SK-N-SH (cell line): ENCODE data around the gene LYPD4. TPM values are rescaled to one million over a fixed set of nuclear protein-coding genes. Genes with fewer than 3 reads are reported as not detected.

Experiments
- CTCF ChIA-PET: fragments of 300-600, 350-600 bp; formaldehyde crosslinking; extraction: SDS; loops from one replicate; lab custom pipeline; 2021; lab: Yijun Ruan, JAX
- POLR2A ChIA-PET: fragments of 350-600 bp; sonication (Branson Sonifier 250); formaldehyde crosslinking; extraction: SDS; loops from one replicate; lab custom pipeline; 2020; ENCODE audit warnings: antibody characterized with exemption, inconsistent platforms; lab: Yijun Ruan, JAX
- DNase-seq: peaks from one replicate; pipeline ENCODE4 v3.0.0; 2012
- H2AFZ ChIP-seq: fragments of 200-600 bp; sonication (generic); 2 replicates; pipeline ENCODE4 v1.8.1; 2016; ENCODE audit warnings: antibody characterized with exemption, mild to moderate bottlenecking, low read depth
- H3F3A ChIP-seq: fragments of 200-600 bp; sonication (generic); replicated peaks from 2 replicates; pipeline ENCODE3; 2016; ENCODE audit warnings: antibody characterized with exemption, mild to moderate bottlenecking; ENCODE audit not compliant: insufficient read depth
- H3K27ac ChIP-seq, 2 experiments: fragments of 200-500 bp in 1 of 2; fragments of 200-600 bp in 1 of 2; sonication (Bioruptor generic) in 1 of 2; sonication (generic), shearing (Covaris generic) in 1 of 2; 2 replicates each; pipeline versions ENCODE4 v1.5.1 to v1.6.1; 2014 to 2016; ENCODE audit warnings: low read depth in 2 of 2, inconsistent platforms in 1 of 2, low read length in 1 of 2, mild to moderate bottlenecking in 1 of 2, mixed read lengths in 1 of 2
- H3K27me3 ChIP-seq: fragments of 200-600 bp; sonication (generic), shearing (Covaris generic); 2 replicates; pipeline ENCODE4 v1.6.1; 2016; ENCODE audit warnings: mixed run types; ENCODE audit not compliant: insufficient read depth
- H3K36me3 ChIP-seq, 2 experiments: fragments of 200-500 bp in 1 of 2; fragments of 200-600 bp in 1 of 2; sonication (Bioruptor generic) in 1 of 2; sonication (generic) in 1 of 2; replicated peaks in 1 of 2; 2 replicates each; pipeline versions ENCODE3 to v1.5.1; 2014 to 2016; ENCODE audit warnings: low read length in 1 of 2, mild to moderate bottlenecking in 1 of 2; ENCODE audit not compliant: insufficient read depth in 2 of 2, control insufficient read depth in 1 of 2
- H3K4me1 ChIP-seq, 2 experiments: fragments of 200-500 bp in 1 of 2; fragments of 200-600 bp in 1 of 2; sonication (Bioruptor generic) in 1 of 2; sonication (generic), shearing (Covaris generic) in 1 of 2; 2 replicates each; pipeline versions ENCODE4 v1.5.1 to v1.6.1; 2014 to 2016; ENCODE audit warnings: low read depth in 1 of 2, low read length in 1 of 2, mixed run types in 1 of 2; ENCODE audit not compliant: insufficient read depth in 2 of 2, control insufficient read depth in 1 of 2
- H3K4me2 ChIP-seq: fragments of 200-600 bp; sonication (generic), shearing (Covaris generic); 2 replicates; pipeline ENCODE4 v1.6.1; 2017; ENCODE audit warnings: mixed run types
- H3K4me3 ChIP-seq, 2 experiments: fragments of 200-500 bp in 1 of 2; fragments of 200-600 bp in 1 of 2; sonication (Bioruptor generic) in 1 of 2; sonication (generic), shearing (Covaris generic) in 1 of 2; 2 replicates each; pipeline versions ENCODE4 v1.5.1 to v1.8.1; 2014 to 2016; ENCODE audit warnings: low read depth in 2 of 2, inconsistent platforms in 1 of 2, low read length in 1 of 2, mild to moderate bottlenecking in 1 of 2, mixed read lengths in 1 of 2, moderate library complexity in 1 of 2
- H3K79me2 ChIP-seq: fragments of 200-600 bp; sonication (generic); 2 replicates; pipeline ENCODE4 v1.8.1; 2017; ENCODE audit warnings: mild to moderate bottlenecking; ENCODE audit not compliant: insufficient read depth
- H3K9ac ChIP-seq: fragments of 200-600 bp; sonication (generic); 2 replicates; pipeline ENCODE4 v1.6.1; 2017; ENCODE audit warnings: mixed run types
- H3K9me2 ChIP-seq: fragments of 200-600 bp; sonication (generic); 2 replicates; pipeline ENCODE4 v1.6.1; 2017; ENCODE audit warnings: mixed run types
- H3K9me3 ChIP-seq: fragments of 200-600 bp; sonication (generic); 2 replicates; pipeline ENCODE4 v1.6.1; 2017; ENCODE audit warnings: mixed run types, mild to moderate bottlenecking, moderate library complexity
- H4K20me1 ChIP-seq: fragments of 200-600 bp; sonication (generic); 2 replicates; pipeline ENCODE4 v1.6.1; 2017; ENCODE audit warnings: mild to moderate bottlenecking, mixed run types; ENCODE audit not compliant: insufficient read depth
- MEF2A ChIP-seq: IDR thresholded peaks from 2 replicates; pipeline ENCODE4 v1.4.0; 2012; ENCODE audit warnings: low read depth, borderline replicate concordance
- MXI1 ChIP-seq: IDR thresholded peaks from 2 replicates; pipeline ENCODE4 v1.6.1; 2012; ENCODE audit warnings: mild to moderate bottlenecking, low read depth, low read length, improper control_type of control experiment
- RCOR1 ChIP-seq: fragments of 150-350 bp; IDR thresholded peaks from 2 replicates; pipeline ENCODE4 v1.6.1; 2017; ENCODE audit warnings: antibody characterized with exemption, low read length
- SIN3A ChIP-seq: IDR thresholded peaks from 2 replicates; pipeline ENCODE4 v1.6.1; 2012; ENCODE audit warnings: low read depth, mild to moderate bottlenecking, low read length, moderate library complexity, borderline replicate concordance
- TCF12 ChIP-seq: IDR thresholded peaks from 2 replicates; pipeline ENCODE4 v1.4.0; 2012
- USF1 ChIP-seq: IDR thresholded peaks from 2 replicates; pipeline ENCODE4 v1.4.0; 2012; ENCODE audit warnings: low read depth, borderline replicate concordance
- WGBS: methylation state at CpG from one replicate; pipeline ENCODE4 v1.1.6; 2017; ENCODE audit warnings: low lambda C conversion rate; 5-methylcytosine and 5-hydroxymethylcytosine counted together
- polyA plus RNA-seq, 3 experiments: library from polyadenylated mRNA; depleted of rRNA; stranded (reverse); fragments of >200 nt; gene quantifications; 2 replicates each; pipeline ENCODE4 v1.2.3, GENCODE V29; 2012
- TF ChIP-seq, protein P1 (sequence below): IDR thresholded peaks from 2 replicates; pipeline ENCODE4; 2012

Gene LYPD4
- polyA plus RNA-seq, 1 of the 3 experiments (the other 2 are of a cell fraction) = not detected

DNA sequence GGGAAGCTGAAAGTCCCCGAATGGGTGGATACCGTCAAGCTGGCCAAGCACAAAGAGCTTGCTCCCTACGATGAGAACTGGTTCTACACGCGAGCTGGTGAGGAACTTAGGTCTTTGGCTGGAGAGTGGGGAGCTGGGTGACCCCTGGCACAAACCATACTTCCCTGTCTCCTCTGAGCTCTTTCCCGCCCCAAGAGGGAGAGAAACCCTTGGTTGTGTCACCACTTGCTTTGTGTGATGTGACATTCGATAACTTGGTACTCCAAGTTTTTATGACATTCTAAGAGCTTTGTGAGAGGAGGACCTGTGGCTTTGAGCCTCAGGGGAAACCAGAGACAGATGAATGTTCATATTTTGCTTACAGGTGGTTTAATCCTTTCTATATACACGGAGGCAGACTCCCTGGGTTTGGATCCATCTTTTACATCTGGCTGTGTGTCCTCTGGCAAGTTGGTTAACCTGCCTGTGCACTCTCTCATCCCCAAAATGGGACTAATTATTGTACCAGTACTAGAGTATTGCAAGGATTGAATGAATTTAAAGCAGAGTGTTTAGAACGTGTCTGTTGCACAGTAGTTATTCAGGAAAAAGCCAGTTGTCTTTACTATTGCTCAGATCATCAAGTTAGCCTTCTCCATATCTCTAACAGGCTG lies 16.8 kb upstream of the LYPD4 start:
- H3K4me1 ChIP-seq = peaks cover 40 to 42% of the 10 kb centered on the region in 2 experiments
- peak overlapping the region; percentile 88 for H3K4me2 ChIP-seq
- DNase-seq = no peak
- ChIA-PET CTCF (interaction anchor here (1.3 to 3.1 kb wide), 5 partner anchors 12 to 96 kb away, joined by 4 to 21 read pairs (median 9); partner anchors contain the start of genes ARHGEF1 and RABAC1), POLR2A (interaction anchor here (0.7 to 2.1 kb wide), 4 partner anchors 9 to 96 kb away, joined by 3 to 13 read pairs (median 6); no protein-coding TSS in a partner anchor)
- TF ChIP-seq SIN3A = 0 out of 2 replicates have a peak, but pooled peaks have one; percentile 16
- TF ChIP-seq, protein P1, sequence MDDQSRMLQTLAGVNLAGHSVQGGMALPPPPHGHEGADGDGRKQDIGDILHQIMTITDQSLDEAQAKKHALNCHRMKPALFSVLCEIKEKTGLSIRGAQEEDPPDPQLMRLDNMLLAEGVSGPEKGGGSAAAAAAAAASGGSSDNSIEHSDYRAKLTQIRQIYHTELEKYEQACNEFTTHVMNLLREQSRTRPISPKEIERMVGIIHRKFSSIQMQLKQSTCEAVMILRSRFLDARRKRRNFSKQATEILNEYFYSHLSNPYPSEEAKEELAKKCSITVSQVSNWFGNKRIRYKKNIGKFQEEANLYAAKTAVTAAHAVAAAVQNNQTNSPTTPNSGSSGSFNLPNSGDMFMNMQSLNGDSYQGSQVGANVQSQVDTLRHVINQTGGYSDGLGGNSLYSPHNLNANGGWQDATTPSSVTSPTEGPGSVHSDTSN = no peak
- peaks cover 62% of the 10 kb centered on the region for H3K79me2 ChIP-seq
- peaks cover 46 to 57% of the 10 kb centered on the region in 2 experiments for H3K36me3 ChIP-seq
- H3K4me3 ChIP-seq = peak overlapping the region; percentile 83 to 93
- no peaks in the 10 kb centered on the region for H3K9me3 ChIP-seq
- peaks cover 26% of the 10 kb centered on the region for H3F3A ChIP-seq
- H3K9me2 ChIP-seq = no peaks in the 10 kb centered on the region
- H3K9ac ChIP-seq = peak overlapping the region; percentile 98
- WGBS = 22% methylated on average over 9 of the region's 9 CpGs
- H3K27ac ChIP-seq = peak overlapping the region; percentile 97 to 99; a peak in 3 of 4 replicates
- H2AFZ ChIP-seq = no peak overlapping the region
- peaks cover 51% of the 10 kb centered on the region for H4K20me1 ChIP-seq
- H3K27me3 ChIP-seq = peaks cover 4% of the 10 kb centered on the region; the same call in 1 of the 2 replicates

DNA sequence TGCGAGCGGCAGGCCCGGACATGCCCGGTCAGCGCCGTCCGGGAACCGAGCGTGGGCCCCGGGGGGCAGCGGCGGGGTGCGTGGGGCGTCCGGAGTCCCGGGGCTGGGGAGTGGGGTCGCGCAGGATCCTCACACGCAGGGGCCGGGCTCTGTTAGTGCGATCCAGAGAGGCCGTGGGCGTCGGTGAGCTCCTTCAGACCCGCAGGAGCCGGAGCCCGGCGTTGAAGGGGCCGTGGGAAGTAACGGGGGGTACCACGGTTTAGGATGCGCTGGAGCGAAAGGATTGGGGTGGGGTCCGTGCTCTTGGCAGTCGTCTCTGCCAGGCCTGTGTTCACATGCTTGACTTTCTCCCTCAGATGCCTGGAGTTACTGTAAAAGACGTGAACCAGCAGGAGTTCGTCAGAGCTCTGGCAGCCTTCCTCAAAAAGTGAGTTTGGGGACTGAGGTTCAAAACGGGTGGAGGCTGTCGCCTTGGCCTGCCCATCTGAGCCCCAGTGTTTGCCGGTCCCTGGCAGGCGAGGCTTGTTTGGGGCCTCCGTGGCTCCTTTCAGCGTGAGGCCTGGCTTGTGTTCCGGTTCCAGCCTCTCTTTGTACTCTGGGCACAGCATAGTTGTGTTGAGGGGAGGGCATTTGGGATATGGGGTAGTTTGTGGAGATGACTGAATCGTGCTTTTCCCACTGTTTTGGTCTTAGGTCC lies 16.1 kb upstream of the LYPD4 start:
- Histone ChIP-seq H3K9me2 (no peaks in the 10 kb centered on the region), H3K9me3 (no peaks in the 10 kb centered on the region), H3K9ac (peak overlapping the region; percentile 98), H3K27ac (peak overlapping the region; percentile 97 to 99), H3K27me3 (peaks cover 9% of the 10 kb centered on the region; the same call in 1 of the 2 replicates), H3K36me3 (peaks cover 45 to 50% of the 10 kb centered on the region in 2 experiments), H4K20me1 (peaks cover 44% of the 10 kb centered on the region), H3K4me2 (peak overlapping the region; percentile 88), H2AFZ (no peak overlapping the region), H3K79me2 (peaks cover 56% of the 10 kb centered on the region), H3K4me3 (peak overlapping the region; percentile 83 to 93), H3K4me1 (peaks cover 39 to 42% of the 10 kb centered on the region in 2 experiments), H3F3A (peaks cover 22% of the 10 kb centered on the region)
- no peak for TF ChIP-seq MEF2A
- no peak; the same call in 1 of the 2 replicates for TF ChIP-seq MXI1
- no peak for TF ChIP-seq TCF12
- TF ChIP-seq USF1 = no peak
- TF ChIP-seq RCOR1 = no peak
- WGBS = 3% methylated on average over 21 of the region's 45 CpGs
- ChIA-PET CTCF (interaction anchor here (1.1 to 3.1 kb wide), 9 partner anchors 13 to 97 kb away, joined by 3 to 21 read pairs (median 8); partner anchors contain the start of genes ARHGEF1 and RABAC1), POLR2A (interaction anchor here (0.7 to 2.1 kb wide), 12 partner anchors 10 to 131 kb away, joined by 3 to 14 read pairs (median 4); partner anchors contain the start of gene RABAC1)
- peak; percentile 14 for DNase-seq
